Right lung (tissue), 5 donors: ENCODE data around the gene ALKBH6. TPM values are rescaled to one million over a fixed set of nuclear protein-coding genes. Genes with fewer than 3 reads are reported as not detected.
A peak's percentile ranks its signal among the peaks of the same experiment; 100 is the strongest.

Experiments
- DNase-seq, 2 donors: peaks; one replicate each; pipeline ENCODE4 v3.0.0-alpha.2; 2013
- polyA plus RNA-seq, 5 donors: library from polyadenylated mRNA; unstranded; fragments of 120-200 nt; gene quantifications; one replicate each; pipeline versions ENCODE4 v1.2.1 to v1.2.3, GENCODE V29; 2013; ENCODE audit warnings: inconsistent platforms in 1 of 5, low replicate concordance in 1 of 5; ENCODE audit not compliant: insufficient read length in 5 of 5, insufficient read depth in 1 of 5

ALKBH6 gene
- polyA plus RNA-seq, 5 donors: 17.2 to 19.0 (median 18.4) TPM

GRCh38 chr19:36031308-36031707 lies 17.3 kb upstream of the ALKBH6 start:
- no peak for DNase-seq

- DNase-seq: no peak
These were observed 16.5 kb upstream of the ALKBH6 start for GRCh38 chr19:36030264-36031148.

GRCh38 chr19:36028313-36029041 lies 14.5 kb upstream of the ALKBH6 start:
- no peak for DNase-seq

GRCh38 chr19:36027696-36028095 lies 13.7 kb upstream of the ALKBH6 start:
- DNase-seq: no peak

GRCh38 chr19:36026091-36026876 lies 12.3 kb upstream of the ALKBH6 start:
- DNase-seq: no peak

GRCh38 chr19:36025541-36025940 lies 11.5 kb upstream of the ALKBH6 start:
- DNase-seq: no peak

- DNase-seq: no peak
These were observed 9.4 kb upstream of the ALKBH6 start for GRCh38 chr19:36023432-36023831.

- no peak for DNase-seq
These were observed 5.2 kb upstream of the ALKBH6 start for GRCh38 chr19:36019061-36019670.

- DNase-seq: no peak
These were observed 567 bp downstream of the ALKBH6 start for GRCh38 chr19:36013280-36014011.

- DNase-seq: no peak
These were observed 3.6 kb downstream of the ALKBH6 start for GRCh38 chr19:36010402-36010801.

GRCh38 chr19:36009633-36010379 lies 4.2 kb downstream of the ALKBH6 start:
- DNase-seq: no peak

- peak in 1 of 2 donors; percentile 37 for DNase-seq
These were observed 4.8 kb downstream of the ALKBH6 start for GRCh38 chr19:36009220-36009619.

- no peak for DNase-seq
These were observed 5.6 kb downstream of the ALKBH6 start, which contains the start of gene SYNE4 for GRCh38 chr19:36008336-36008978. SYNE4 (minus strand) TSS chr19:36008813; CDS start chr19:36008681, 132 bp downstream.

GRCh38 chr19:36006955-36007354 lies 7.1 kb downstream of the ALKBH6 start:
- no peak for DNase-seq

GRCh38 chr19:36003284-36003683 lies 10.7 kb downstream of the ALKBH6 start:
- DNase-seq: no peak

- no peak for DNase-seq
These were observed 12.4 kb downstream of the ALKBH6 start for GRCh38 chr19:36001605-36002004.

GRCh38 chr19:35996777-35997176 lies 17.2 kb downstream of the ALKBH6 start:
- DNase-seq: no peak

GRCh38 chr19:35995048-35995993 lies 18.7 kb downstream of the ALKBH6 start, which contains the start of gene SDHAF1:
SDHAF1 (plus strand) TSS chr19:35995188; CDS start chr19:35995275, 87 bp downstream.
- DNase-seq: peak; percentile 91 to 93
